Left renal cortex interstitium (tissue), 4 donors: ENCODE results near the gene L2HGDH. TPM values are rescaled to one million over a fixed set of nuclear protein-coding genes. Genes with fewer than 3 reads are reported as not detected.

Experiments used
- DNase-seq, 4 donors: peaks; one replicate each; pipeline ENCODE4 v3.0.0-alpha.2; 2013; ENCODE audit warnings: low read depth in 4 of 4, low spot score in 2 of 4, missing footprints in 1 of 4
- polyA plus RNA-seq, 4 donors: library from polyadenylated mRNA; unstranded; fragments of 120-200 nt; gene quantifications; one replicate each; pipeline ENCODE4 v1.2.1, GENCODE V29; 2013; ENCODE audit not compliant: insufficient read length in 4 of 4

The L2HGDH gene
- polyA plus RNA-seq, 4 donors: 8.8 to 12.9 (median 9.2) TPM

DNA sequence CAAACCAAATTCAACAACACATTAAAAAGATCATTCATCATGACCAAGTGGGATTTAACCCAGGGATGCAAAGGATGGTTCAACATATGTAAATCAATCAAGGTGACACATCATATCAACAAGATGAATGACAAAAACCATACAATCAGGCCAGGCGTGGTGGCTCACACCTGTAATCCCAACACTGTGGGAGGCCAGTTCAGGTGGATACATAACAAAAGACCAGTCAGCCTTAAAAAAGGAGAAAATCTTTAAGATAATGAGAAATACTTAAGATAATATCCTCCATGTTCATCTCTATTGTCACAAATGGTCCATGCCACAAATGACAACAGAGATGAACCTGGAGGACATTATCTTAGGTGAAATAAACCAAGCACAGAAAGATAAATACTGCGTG is 12.4 kb downstream of the L2HGDH start:
- DNase-seq: no peak

GRCh38 chr14:50290306-50290705 is 21.7 kb downstream of the L2HGDH start:
- DNase-seq: no peak

DNA sequence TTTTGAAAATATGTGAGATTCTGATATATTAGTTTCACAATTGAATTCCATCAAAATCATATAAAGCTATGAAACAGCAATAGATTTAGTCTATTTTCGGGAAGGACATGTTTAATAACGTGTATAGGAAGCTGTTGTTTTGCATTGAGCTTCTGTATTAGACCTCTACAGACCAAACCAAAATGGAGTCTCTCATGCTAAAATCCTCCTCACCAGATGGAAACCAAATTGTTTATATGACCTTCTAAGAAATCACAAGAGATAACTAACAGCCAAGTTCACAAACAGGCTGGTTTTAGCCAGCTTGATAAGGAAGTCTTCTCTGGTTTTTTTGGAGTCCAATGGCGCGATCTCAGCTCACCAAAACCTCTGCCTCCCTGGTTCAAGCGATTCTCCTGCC is 23.9 kb downstream of the L2HGDH start:
- DNase-seq: no peak

DNA sequence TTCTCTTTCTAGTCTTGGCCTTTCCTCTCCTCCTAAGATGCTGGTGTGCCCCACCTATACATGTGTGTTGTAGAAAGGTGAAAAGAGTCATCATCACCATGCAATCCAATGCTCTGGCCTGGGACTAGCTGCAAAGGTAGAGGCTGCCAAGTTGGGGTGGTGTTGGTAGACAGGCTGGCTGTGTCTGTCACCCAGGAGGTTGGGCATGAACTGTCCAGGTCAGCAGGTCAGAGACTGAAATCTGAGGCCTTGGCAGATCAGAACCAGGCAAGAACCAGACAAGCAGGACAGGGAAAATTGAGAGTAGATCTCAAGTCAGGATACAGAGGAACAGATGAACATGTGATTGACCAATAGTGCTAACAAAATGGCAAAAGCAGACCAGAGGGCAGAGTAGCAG is 26.2 kb downstream of the L2HGDH start:
- no peak for DNase-seq

DNA sequence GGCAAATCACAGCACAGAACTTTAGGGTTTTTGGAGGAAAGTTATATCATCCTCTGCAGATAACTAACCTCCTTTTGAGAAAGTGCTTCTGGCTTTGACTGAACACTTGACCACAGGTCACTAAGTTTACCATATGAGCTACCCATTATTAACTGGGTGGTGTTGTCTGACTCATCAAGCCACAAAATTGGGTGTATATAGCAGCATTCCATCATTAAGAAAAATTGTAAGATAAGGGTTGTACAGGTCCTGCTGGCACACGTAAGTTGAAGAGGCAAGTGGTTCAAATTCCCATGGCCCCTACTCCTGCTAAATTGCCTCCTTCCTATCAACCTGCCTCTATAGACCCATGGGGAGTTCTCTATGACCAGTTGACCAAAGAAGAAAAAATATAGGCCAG is 39.5 kb downstream of the L2HGDH start:
- DNase-seq: no peak

DNA sequence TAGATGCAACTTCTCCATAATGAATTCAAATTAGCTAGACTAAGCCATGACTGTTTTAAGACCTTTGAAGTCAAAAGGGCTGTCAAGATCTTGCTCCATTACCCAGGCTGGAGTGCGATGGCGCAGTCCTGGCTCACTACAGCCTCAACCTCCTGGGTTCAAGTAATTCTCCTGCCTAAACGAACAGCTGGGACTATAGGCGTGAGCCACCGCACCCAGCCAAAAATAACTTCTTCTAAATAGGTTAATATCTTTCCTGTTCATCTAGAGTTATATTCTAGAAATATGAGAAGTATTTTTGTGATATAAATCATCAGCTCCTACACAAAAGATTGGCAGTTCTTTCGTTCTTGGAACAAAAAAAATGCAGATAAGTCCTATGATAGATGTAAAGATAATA is 41.1 kb downstream of the L2HGDH start:
- DNase-seq: no peak

DNA sequence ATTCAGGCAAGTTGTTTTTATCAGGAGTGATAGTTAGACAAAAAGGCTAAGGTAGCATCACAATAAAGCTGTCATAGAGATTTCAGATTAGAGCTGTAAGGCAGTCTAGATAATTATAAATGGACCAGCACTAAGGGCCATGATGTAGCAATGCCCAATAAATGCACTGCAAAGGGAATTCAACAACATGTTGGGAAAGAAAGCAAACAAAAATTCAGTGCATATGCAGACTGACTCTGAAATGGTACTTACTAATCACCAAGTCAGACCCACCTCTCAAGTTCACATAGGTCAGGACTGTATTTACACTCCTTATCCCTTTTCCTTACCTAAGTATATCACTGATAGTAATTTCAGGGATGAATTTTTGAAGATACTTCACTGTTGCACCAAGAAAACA is 47.0 kb downstream of the L2HGDH start:
- DNase-seq: no peak

- no peak for DNase-seq
Observed at GRCh38 chr14:50263321-50263720, 48.7 kb downstream of the L2HGDH start.

GRCh38 chr14:50262865-50263264 is 49.2 kb downstream of the L2HGDH start:
- no peak for DNase-seq

GRCh38 chr14:50260511-50260910 is 51.5 kb downstream of the L2HGDH start:
- peak in 1 of 4 donors; percentile 13 for DNase-seq

DNA sequence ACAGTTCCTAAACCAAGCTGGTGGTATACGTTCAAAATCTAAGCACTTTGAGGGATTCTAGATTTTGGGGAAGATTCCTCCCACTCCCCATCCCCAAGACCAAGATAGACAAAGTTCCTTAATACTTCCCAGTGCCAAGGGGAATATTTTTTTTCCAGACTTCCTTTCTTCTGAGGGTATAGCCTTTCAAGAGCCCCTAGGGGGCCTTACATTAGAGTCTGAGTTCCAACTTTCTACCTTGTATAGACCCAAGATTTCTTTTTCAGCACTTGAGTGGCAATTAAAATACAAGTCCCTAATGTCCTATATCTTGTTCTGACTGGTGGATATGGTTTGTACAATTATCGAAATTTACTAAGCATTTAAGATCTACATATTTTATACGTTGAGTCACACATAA is 52.0 kb downstream of the L2HGDH start:
- no peak for DNase-seq

GRCh38 chr14:50257732-50258131 is 54.3 kb downstream of the L2HGDH start:
- no peak for DNase-seq

- DNase-seq: no peak
Observed at GRCh38 chr14:50254248-50254647, 57.8 kb downstream of the L2HGDH start.

GRCh38 chr14:50249136-50249775 is 62.8 kb downstream of the L2HGDH start:
- DNase-seq: no peak

GRCh38 chr14:50247245-50247644 is 64.8 kb downstream of the L2HGDH start:
- no peak for DNase-seq

- no peak for DNase-seq
Observed at GRCh38 chr14:50242566-50243310, 69.3 kb downstream of the L2HGDH start.

GRCh38 chr14:50242096-50242495 is 69.9 kb downstream of the L2HGDH start:
- no peak for DNase-seq

DNA sequence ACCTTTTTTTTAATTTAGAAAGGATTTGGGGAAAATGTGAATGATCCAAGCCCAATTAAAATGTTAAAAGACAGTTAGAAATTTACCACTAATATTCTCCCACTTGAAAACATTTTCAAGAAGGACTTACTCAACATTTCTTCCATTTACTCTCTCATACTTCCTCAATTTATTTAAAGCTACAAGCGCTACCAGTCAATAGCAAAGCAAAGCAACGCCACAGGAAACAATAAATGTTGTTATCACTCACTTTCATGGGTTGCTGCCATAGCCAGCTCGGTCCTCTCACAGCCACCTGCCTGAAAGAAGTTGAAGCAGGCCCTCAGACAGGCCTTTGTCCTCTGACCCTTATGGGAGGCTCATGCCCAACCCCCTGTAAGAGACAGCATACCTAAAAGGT is 74.6 kb downstream of the L2HGDH start:
- DNase-seq: no peak

DNA sequence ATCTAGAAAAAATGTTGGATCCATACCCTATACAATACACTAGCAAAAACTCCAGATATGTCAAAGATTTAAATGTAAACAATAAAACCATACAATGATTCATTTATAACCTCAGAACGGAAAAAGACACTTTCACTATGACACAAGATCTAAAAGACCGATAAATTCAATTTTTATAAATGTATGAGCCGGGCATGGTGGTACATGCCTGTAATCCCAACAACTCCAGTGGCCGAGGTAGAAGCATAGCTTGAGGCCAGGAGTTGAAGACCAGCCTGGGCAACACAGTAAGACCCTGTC is 78.1 kb downstream of the L2HGDH start:
- DNase-seq: no peak

DNA sequence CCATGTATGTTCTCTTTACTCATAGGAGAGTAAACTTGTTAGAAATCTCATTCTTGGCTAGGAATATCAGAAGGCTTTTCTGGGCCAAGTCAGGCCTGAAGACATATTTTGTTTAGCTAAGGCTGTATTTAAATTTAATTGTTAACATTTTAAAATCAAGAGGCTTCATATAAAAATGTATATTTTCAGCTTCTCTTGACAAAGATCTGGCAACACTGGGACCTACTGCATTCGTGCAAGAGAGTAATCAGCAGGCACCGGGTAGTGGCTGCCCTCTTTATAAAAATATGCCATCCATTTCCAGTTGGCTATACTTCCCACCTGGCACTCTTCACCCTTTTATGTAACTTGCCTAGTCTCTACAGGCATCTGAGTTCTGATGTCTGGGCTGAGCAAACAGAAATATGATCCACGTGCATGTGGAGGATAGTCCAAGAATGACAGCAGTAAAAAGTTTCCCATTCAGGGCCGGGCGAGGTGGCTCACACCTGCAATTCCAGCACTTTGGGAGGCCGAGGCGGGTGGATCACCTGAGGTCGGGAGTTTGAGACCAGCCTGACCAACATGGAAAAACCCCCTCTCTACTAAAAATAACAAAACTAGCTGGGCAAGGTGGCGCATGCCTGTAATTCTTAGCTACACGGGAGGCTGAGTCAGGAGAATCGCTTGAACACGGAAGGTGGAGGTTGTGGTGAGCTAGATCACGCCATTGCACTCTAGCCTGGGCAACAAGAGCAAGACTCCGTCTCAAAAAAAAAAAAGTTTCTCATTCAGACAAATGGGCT is 78.7 kb downstream of the L2HGDH start:
- no peak for DNase-seq

DNA sequence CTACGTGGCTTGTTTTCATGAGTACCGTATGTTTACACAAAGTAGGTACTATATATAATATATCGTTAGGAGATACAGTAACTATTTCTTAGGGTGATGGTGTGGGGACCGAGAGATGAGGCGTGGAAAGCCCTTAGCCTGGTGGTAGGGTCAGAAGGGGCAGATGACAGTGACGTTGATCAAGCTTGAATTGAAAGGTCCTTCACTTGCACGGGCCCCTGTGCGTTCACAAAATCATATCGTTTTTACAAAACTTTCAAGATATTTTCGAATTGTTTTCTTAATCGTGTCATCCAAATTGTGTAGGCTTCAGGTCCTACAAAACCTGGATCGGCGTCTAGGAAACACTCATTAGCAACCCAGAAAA is 79.8 kb downstream of the L2HGDH start:
- no peak for DNase-seq
